ENCODE measurements around the gene SH3PXD2B.
"Not testable (repeated sequence)": the region's sequence is repeated elsewhere in the genome, so short reads cannot be mapped to it uniquely, and the experiment has no call there.

The SH3PXD2B gene

DNA sequence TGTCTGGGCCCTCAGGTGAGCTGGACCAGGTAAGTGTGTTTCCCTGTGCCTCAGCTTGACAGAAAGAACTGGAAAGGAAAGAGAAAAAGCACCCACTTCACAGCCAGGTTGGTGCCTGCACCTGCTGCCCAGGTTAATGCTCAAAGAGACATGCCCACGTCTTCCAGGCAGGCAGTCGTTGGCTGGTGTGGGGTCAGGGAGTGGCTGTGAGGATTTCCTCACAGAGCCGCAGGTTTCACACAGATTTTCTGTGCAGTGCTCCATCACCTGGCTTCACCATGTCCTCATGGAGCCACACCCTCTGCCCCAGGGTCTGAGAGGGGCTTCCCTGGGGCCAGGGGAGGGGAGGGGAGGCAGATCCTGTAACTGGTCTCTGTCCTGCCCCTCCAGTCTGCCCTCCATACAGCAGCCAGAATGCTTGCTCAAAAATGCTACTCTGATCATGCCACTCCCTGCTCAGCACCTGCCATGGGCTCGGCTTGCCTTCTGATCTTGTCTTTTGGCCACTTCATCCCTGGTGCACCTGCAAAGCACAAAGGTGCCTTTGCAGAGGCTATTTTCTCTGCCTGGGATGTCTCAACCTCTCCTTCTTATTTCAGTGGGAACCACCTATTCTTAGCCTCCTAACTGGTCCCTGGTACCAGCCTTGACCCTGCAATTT, 88.2 kb downstream of the SH3PXD2B start:
- DNase-seq (ENCODE audit: low read depth): no peak

DNA sequence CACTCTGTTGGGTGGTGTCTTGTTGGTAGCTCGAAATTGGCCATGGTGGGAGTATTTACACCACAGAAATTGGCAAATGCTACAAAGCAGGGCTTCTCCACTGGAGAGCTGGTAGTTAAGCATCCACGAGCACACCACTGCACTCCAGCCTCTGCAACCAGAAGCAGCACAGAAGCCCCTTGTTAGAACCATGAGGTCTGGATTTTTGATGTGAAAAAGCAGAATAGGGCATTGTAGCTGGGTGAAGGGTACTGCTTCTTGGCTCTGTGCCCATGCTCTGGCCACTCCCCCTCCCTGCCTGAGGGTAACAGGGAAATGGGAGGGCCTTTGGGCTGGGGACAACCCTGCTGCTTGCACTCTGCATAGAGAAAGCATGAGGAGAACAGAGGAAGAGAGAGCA, 89.6 kb downstream of the SH3PXD2B start:
- DNase-seq (ENCODE audit: low read depth): no peak

DNA sequence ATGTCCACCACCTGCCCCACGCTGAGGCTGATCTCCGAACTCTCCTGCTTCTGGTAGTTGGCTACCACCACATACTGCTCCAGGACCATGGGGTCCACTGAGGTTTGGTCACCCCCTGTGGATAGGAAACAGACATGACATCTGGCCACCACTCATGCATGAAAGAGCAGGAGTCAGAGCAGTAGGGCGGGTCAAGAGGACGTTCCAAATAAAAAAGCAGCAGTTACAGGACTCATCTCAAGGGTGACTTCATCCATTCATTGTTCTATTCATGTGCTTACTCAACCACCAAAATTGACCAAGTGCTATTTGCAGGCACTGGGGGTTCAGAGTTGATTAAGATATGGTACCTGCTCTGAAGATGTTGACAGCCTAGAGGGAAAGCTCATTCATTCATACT, 91.6 kb downstream of the SH3PXD2B start:
- no peak for DNase-seq (ENCODE audit: low read depth)

DNA sequence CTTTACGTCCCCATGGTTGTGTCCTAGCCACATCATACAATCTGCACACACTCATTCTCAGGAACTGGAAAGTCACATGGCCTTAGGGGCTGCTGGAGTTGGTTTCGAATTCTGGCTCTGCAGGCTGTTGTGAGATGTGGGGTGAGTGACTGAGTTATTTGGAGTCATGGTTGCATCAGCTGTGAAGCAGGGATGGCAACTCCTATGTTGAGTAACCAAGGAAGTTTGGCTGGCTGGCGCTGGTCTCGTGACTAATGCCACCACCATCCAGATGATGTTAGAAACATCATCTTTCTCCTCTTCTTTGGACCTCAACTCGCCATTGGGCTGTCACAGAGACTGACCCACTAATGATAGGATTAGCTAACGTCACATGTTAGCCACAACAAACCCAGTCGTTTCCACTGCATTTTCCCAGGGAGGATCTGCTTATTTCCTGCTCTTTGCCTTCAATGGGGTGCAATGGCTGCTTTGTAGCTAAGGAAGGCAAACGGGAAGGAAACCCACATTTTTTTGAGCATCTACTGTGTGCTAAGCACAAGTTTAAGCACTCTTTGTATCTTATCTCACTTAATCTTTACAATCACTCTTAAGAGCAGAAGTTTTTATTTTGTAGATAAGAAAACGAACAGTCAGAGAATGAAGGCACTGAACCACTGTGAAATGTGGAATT, 92.6 kb downstream of the SH3PXD2B start:
- no peak for DNase-seq (ENCODE audit: low read depth)

DNA sequence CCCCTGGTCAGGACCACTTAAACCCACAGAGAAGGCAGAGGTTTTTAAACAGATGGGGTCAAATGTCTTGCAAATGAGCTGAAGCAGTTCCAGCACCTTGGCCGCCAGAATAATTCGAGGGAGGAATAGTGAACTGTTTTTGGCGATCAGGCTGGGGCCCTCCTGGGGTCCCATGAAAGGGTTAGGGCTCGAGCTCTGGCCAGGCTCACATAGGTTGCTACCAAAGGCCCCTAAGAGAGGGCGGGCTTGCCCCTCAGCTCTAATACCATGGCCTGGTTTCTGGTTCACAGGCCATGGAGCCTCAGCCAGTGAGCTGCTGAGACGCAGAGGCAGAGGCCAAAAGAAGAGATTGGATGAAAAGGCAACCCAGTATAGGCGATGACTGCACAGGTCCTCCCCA, 96.0 kb downstream of the SH3PXD2B start:
- no peak for DNase-seq (ENCODE audit: low read depth)

DNA sequence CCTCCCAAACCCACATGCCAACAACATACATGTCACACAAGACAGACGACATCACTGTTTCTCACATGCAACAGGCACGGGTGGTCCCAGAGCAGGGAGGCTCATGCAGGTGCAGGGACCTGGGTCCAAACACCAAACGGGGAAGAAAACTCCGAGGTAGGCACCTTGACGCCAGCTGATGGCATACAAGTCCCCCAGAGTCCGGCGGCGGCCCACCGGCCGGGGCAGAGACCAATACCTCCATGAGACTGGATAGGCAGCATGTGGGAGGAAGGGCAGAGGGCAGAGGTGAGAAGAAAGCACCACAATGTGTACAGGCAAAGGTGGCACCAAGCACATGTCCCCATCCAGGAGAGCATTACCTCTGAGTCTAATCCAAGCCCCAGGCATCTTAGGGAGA, 97.8 kb downstream of the SH3PXD2B start:
- DNase-seq (ENCODE audit: low read depth): no peak

DNA sequence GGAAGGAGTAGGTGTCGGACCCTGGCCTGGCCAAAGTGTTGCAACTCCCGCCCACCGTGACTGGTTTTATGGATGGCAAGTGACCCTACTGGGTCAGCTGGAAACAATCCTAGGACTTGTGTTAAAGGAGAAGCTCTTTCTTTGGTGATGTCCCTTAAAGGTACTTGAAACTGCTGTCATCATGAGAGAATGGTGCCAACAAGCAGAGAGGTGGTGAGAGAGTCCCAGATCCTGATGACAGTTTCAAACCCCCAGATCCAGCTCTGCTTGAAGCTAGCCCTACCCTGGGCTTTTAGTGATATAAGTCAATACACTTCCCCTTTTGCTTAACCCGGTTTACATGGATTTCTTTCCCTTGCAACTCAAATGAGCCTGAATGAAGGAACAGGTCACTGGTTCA, 98.3 kb downstream of the SH3PXD2B start:
- DNase-seq (ENCODE audit: low read depth): no peak

DNA sequence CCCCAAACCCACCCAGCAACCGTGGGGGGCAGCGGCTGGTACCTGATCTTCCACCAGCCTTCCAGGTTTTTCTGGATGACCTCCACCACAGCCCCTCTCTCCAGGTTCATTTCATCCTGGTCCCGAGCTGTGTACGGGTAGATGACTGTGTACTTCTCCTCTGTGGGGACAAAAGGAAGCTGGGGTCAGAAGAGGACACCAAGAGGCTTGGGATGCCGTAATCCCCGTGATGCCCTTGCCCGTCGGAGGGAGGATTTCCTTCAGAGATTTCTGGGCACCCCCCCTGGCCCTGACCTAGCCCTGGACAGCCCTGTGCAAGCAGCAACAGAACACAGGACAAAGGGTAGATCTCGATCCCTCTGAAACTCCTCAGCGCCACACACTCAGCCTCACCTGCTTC, 100.5 kb downstream of the SH3PXD2B start:
- no peak for DNase-seq (ENCODE audit: low read depth)

DNA sequence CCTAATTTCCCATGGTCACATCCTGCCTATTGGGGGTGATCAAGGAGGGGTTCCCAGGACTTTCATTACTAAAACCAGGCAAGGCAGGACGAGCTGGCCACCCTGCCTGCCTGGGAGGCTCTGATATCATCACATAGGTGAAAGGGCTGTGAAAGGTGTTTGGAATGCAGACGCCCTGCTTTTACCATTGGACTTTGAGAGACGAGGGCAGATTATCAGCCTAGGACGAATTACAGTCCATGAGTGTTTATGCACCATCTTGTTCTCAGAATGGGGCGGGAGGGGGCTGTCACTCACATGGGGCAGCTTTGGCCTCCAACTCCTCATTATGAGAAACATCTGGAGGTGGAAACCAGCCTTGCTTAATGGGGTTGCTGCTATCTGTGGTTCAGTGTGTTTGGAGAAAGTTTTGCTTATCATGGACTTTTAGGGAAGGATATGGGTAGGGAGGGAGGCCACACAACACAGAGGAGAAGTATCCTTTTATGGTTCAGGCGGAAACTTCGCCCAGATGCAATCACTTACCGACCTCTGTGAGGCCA, 101.0 kb downstream of the SH3PXD2B start:
- no peak for DNase-seq (ENCODE audit: low read depth)

DNA sequence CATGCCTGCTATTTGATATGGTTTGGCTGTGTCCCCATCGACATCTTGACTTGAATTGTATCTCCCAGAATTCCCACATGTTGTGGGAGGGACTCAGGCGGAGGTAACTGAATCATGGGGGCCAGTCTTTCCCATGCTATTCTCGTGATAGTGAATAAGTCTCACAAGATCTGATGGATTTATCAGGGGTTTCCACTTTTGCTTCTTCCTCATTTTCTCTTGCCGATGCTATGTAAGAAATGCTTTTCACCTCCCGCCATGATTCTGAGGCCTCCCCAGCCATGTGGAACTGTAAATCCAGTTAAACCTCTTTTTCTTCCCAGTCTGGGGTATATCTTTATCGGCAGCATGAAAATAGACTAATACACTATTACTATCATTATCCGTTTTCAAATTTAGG, 101.8 kb downstream of the SH3PXD2B start:
- not testable (repeated sequence) for DNase-seq (ENCODE audit: low read depth)

DNA sequence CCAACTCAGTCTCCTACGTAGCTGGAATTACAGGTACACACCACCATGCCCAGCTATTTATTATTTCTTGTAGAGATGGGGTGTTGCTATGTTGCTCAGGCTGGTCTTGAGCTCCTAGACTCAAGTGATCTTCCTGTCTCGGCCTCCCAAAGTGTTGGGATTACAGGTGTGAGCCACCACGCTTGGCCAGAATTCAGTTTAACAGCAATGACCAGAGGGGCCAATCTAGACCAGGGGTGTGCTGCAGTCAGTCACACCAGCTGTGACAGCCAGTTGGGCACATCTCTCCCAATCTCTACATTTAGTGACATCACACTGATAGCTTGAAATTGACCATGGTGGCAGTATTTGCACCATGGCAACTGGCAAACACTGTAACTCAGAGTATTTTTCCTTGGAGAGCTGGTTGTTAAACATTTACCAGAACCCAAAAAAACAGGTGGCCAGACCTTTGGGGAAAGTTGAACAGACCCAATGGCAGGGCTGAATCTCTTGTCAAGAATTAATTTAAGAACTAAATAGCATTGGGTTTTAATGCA, 103.0 kb downstream of the SH3PXD2B start:
- DNase-seq (ENCODE audit: low read depth): no peak

DNA sequence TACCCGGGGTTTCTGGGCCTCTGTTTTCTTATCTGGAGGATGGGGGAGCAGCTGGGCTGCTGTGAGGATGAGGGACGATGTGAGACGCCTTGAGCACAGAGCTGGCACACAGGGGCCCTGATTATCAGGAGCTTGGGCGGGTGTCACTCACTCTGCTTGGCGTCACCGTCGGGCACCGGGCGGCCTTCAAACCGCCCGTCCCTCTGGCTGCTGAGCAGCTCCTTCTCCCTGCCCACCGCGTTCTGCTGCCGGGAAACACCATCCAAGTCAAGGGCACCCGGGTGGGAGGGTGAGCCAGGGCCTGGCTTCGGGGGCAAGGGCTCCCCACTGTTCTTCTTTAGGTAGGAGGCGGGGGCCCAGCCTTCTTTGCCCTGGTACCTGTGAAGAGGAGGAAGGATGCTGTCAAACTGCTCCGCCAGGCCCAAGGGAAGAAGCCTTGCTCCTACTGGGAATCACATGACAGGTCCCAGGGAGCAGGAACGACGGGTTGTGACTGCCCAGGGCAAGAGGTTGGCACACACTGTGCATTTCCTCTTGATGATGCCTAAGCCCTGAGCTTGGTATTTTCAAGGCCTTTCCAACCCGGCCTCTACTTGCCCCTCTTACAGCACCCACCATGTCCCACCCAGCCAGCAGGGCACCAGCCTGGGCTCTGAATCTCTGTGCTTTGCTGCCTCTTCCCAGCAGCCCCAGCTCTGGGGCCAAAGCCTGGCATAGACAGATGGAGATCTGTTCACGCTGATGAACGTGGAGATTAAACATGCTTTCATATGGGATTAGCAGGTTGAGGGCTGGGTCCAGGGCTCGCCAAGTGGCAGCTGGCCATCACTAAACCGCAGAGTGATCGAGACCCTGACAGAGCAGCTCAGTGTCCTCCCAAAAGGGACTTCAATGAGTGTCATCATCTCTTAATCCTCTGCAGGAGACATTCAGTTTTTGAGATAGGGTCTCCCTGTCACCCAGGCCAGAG, 103.8 kb downstream of the SH3PXD2B start:
- DNase-seq (ENCODE audit: low read depth): no peak

DNA sequence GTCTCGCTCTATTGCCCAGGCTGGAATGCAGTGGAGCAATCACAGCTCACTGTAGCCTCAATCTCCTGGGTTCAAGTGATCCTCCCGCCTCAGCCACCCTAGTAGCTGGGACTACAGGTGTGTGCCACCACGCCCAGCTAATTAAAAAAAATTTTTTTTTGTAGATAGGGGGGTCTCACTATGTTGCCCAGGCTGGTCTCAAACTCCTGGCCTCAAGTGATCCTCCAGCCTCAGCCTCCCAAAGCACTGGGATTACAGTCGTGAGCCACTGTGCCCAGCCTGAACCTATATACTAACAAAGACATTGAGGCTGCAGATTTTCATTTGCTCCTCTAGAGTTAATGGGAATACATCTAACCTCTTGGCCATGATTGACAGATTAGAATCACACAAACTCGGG, 105.6 kb downstream of the SH3PXD2B start:
- not testable (repeated sequence) for DNase-seq (ENCODE audit: low read depth)

DNA sequence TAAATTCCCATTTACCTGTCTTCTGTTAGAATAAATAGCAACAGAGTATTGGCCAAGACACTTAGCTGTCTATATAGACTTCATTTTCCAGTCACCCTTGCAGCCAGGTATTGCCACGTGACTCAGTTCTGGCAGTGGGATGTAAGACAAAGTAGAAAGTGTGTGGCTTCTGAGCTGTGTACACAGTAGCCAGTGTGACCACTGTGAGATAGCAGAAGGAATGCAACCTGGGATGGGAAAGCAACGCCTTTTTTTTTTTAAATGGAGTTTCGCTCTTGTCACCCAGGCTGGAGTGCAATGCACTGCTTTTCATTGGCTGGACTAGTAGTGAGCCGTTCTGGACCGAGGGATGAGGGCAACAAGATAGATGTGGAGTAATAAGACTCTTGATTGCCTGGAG, 106.2 kb downstream of the SH3PXD2B start:
- no peak for DNase-seq (ENCODE audit: low read depth)

DNA sequence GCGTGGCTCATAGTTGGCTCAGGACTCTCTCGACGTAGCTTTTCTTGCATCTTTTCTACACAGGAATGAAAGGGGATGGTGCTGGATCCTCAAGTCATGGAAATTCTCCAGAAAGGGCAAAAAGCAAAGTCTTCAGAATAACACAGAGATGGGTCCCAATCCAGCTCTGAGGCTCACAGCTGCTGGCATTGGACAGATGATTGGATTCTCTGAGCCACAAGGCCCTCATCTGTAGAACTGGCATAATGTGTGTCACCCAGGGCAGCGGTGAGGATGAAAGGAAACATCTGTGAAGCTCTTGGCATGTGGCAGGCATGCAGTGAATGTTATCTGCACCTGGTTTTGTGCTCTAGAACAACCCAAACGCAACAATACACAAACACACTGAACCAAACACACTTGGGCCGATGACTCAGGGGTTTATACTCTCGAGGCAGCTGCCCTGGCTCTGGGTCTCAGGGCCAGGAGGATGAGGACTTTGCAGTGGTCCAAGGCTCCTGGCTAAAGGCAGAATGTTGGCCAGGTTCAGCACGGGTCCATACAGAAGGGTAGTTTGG, 106.8 kb downstream of the SH3PXD2B start:
- no peak for DNase-seq (ENCODE audit: low read depth)

DNA sequence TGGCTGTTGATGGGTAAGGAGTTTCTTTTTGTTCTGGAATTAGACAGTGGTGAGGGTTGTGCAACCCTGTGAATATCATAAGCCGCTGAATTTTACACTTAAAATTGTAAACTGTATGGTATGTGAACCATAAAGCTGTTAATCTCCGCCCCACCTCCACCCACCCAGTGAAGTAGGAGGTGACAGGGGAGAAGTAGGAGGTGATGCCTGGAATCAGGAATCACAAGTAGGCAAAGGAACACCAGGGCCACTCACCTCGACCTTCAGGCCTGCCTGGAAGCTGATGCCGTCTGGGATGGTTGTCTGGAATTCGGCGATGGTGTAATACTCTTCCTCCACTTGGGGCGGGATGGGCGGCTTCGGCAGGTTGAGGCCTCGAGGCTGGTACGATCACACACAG, 108.4 kb downstream of the SH3PXD2B start:
- no peak for DNase-seq (ENCODE audit: low read depth)

DNA sequence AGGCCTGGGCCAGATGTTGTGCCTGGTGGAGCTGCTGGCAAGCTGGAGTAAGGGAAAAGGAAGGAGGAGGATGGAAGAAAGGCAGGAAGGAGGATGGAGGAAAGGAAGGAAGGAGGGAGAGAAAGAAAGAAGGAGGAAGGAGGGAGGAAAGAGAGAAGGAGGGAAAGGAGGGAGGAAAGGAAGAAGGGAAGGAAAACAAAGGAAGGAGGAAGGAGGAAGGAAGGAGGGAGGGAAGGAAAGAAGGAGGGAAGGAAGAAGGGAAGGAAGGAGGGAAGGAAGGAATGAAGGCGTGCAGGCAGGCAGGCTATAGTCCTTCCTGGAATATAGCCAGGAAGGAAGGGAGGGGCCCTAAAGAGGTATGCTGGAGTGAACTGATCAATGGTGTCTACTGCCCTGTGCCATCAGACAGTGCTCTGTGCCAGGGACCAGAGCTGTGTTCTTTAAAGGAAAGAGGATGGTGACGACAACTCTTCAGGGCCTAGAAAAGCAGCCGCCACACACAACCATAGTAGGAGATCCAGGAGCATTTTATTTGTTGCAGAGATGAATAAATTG, 109.4 kb downstream of the SH3PXD2B start:
- no peak for DNase-seq (ENCODE audit: low read depth)

DNA sequence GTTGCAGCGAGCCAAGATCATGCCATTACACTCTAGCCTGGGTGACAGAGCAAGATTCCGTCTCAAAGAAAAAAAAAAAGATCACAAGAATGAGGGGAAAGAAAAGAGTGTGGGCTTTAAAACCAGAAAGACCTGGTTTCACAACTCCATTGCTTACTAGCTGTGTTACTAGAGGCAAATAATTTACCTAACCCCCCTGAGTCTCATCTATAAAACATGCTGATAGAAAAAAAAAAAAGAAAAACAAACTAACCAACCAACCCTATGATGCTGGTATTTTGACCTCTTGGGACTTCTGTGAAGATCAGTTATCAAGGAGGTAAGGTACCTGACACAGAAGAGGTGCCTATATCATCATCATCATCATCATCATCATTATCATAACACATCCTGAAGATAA, 110.6 kb downstream of the SH3PXD2B start:
- no peak for DNase-seq (ENCODE audit: low read depth)

DNA sequence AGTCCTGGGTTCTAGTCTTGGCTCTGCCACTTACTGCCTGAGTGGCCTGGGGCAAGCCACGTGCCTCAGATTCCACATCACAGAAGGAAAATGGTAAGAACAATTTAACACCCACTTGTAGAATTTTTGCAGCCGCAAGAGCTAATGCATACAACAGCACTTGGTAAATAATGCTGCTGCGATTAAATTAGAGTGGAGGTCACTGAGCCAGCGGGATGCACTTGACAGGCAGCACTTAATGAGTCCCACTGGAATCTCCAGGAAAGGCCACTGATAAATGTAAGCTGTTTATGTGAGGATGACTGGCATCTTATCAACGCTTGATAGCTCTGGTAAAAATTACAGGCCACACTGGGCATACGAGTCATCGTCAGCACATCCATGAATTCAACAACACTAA, 111.4 kb downstream of the SH3PXD2B start:
- no peak for DNase-seq (ENCODE audit: low read depth)

DNA sequence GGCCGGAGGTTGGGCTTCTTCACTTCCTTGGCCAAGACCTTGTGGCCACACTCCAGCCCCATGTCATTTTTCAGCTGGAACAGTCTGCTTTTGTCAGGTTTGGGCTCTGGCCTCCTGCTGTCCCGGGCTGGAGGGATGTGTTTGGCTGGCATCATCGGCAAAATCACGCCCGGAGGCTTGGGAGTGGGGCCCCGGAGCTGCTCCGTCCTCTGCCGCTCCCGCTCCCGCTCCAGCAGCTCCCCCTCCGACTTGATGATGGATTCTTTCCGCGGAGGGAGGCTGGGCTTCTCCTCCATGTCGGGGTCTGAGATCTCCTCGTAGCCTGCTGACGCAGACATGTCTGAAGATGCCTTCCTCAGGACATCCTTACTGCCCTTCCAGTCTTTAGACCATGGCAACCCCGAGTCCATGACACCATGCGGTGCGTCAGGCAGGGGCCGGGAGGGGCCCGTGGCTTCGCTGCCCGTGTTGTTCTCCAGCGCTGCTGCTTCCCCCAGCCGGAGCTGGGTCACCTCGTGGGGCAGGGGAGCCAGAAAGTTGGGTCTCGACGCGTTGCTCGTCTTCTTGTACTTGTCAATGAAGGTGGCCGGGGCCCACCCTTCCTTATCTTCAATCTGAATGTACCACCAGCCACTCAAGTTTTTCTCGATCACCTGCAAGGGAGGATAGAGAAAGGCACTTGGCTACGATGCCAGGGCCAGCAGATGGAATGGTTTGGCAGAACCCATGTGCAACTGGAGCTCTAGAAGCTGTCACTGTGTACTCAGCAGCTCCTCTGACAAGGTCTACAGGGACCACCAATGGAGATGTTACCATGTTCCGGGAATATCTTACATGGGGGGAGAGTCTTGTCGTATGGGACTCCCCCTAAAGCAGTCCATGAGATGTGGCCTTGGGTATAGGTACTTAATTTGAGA, 114.8 kb downstream of the SH3PXD2B start:
- DNase-seq (ENCODE audit: low read depth): no peak
